ENCODE measurements around the gene AGXT. TPM values are rescaled to one million over a fixed set of nuclear protein-coding genes. Genes with fewer than 3 reads are reported as not detected.
A peak's percentile ranks its signal among the peaks of the same experiment; 100 is the strongest.

Gene AGXT
- total and polyA plus RNA-seq, 8 donors, result not detected

GRCh38 chr2:240916571-240917008 is 48.0 kb downstream of the AGXT start:
- intact Hi-C loops (cut with DNase I; ENCODE audit: low total_unique reads), result no loop called here
- 8 to 23% (median 12%) methylated on average over 20 to 24 of the region's 24 CpGs for WGBS, 5 donors
- TF ChIP-seq EP300 (IDR thresholded peaks at IDR 0.05) (peak; percentile 10), POLR2A (IDR thresholded peaks at IDR 0.05) (no peak), CTCF (IDR thresholded peaks at IDR 0.05) (no peak), POLR2AphosphoS5 (IDR thresholded peaks at IDR 0.05) (peak; percentile 29 to 89 (median 42))
- Histone ChIP-seq H3K27me3 (peaks cover 0 to 57% (median 27%) of the 10 kb centered on the region in 3 donors), H3K27ac (peak overlapping the region in 3 of 5 donors; percentile 22 to 47 (median 42)), H3K36me3 (no peaks in the 10 kb centered on the region), H3K9me3 (no peaks in the 10 kb centered on the region), H3K4me3 (peak overlapping the region in 1 of 4 donors; percentile 16), H3K4me1 (peaks cover 18 to 51% (median 42%) of the 10 kb centered on the region in 4 donors)
- DNase-seq, result peak in 1 of 2 donors; percentile 86

GRCh38 chr2:240917009-240917683 is 48.5 kb downstream of the AGXT start:
- intact Hi-C loops (cut with DNase I; ENCODE audit: low total_unique reads), result no loop called here
- Histone ChIP-seq H3K27ac (peak overlapping the region in 3 of 5 donors; percentile 27 to 47 (median 42)), H3K36me3 (no peaks in the 10 kb centered on the region), H3K4me1 (peaks cover 18 to 51% (median 42%) of the 10 kb centered on the region in 4 donors), H3K27me3 (peaks cover 0 to 53% (median 27%) of the 10 kb centered on the region in 3 donors), H3K9me3 (no peaks in the 10 kb centered on the region), H3K4me3 (no peak overlapping the region)
- DNase-seq, result no peak
- TF ChIP-seq CTCF (IDR thresholded peaks at IDR 0.05) (no peak), POLR2AphosphoS5 (IDR thresholded peaks at IDR 0.05) (no peak), POLR2A (IDR thresholded peaks at IDR 0.05) (no peak), EP300 (IDR thresholded peaks at IDR 0.05) (no peak)
- whole genome bisulfite sequencing, 5 donors, result 77 to 90% (median 84%) methylated on average over 17 to 20 of the region's 20 CpGs

- DNase-seq, result peak in 1 of 2 donors; percentile 13
- peaks cover 0 to 47% (median 27%) of the 10 kb centered on the region in 3 donors for H3K27me3 ChIP-seq
- no peaks in the 10 kb centered on the region for H3K36me3 ChIP-seq
- TF ChIP-seq CTCF (IDR thresholded peaks at IDR 0.05), result no peak
- no peak for TF ChIP-seq EP300 (IDR thresholded peaks at IDR 0.05)
- TF ChIP-seq POLR2A (IDR thresholded peaks at IDR 0.05), result no peak
- no peak for TF ChIP-seq POLR2AphosphoS5 (IDR thresholded peaks at IDR 0.05)
- intact Hi-C loops (cut with DNase I; ENCODE audit: low total_unique reads), result no loop called here
- H3K4me3 ChIP-seq, result no peak overlapping the region
- H3K4me1 ChIP-seq, result peaks cover 18 to 51% (median 42%) of the 10 kb centered on the region in 4 donors
- H3K27ac ChIP-seq, result peak overlapping the region in 2 of 5 donors; percentile 27 to 42
- no peaks in the 10 kb centered on the region for H3K9me3 ChIP-seq
- WGBS, 5 donors, result 56 to 82% (median 76%) methylated on average over 8 to 10 of the region's 10 CpGs
Observed at GRCh38 chr2:240917684-240918257, 49.1 kb downstream of the AGXT start.

GRCh38 chr2:240918258-240919091 is 49.9 kb downstream of the AGXT start:
- no peak overlapping the region for H3K4me3 ChIP-seq
- intact Hi-C loops (cut with DNase I; ENCODE audit: low total_unique reads), result no loop called here
- 65 to 86% (median 82%) methylated on average over 12 to 36 of the region's 36 CpGs for WGBS, 5 donors
- H3K36me3 ChIP-seq, result no peaks in the 10 kb centered on the region
- no peaks in the 10 kb centered on the region for H3K9me3 ChIP-seq
- no peak for TF ChIP-seq POLR2A (IDR thresholded peaks at IDR 0.05)
- TF ChIP-seq POLR2AphosphoS5 (IDR thresholded peaks at IDR 0.05), result no peak
- no peak for TF ChIP-seq EP300 (IDR thresholded peaks at IDR 0.05)
- no peak for TF ChIP-seq CTCF (IDR thresholded peaks at IDR 0.05)
- H3K4me1 ChIP-seq, result peaks cover 18 to 45% (median 38%) of the 10 kb centered on the region in 4 donors
- DNase-seq, result peak in 1 of 2 donors; percentile 16
- no peak overlapping the region for H3K27ac ChIP-seq
- peaks cover 0 to 40% (median 27%) of the 10 kb centered on the region in 3 donors for H3K27me3 ChIP-seq
